NCI-H69 (cell line): ENCODE results near the gene FAT3.
A peak's percentile ranks its signal among the peaks of the same experiment; 100 is the strongest.

ENCODE experiments used
- DNase-seq: peaks from one replicate; lab custom pipeline; 2025; lab: John Stamatoyannopoulos, UW

The FAT3 gene

GRCh38 chr11:92227959-92228935, 3.6 kb downstream of the FAT3 start:
- DNase-seq, result peak; percentile 84

GRCh38 chr11:92236856-92237255, 12.2 kb downstream of the FAT3 start:
- peak; percentile 96 for DNase-seq

GRCh38 chr11:92240916-92241315, 16.3 kb downstream of the FAT3 start:
- no peak for DNase-seq

- no peak for DNase-seq
Observed at GRCh38 chr11:92245700-92246271, 21.2 kb downstream of the FAT3 start.

GRCh38 chr11:92246630-92247029, 22.0 kb downstream of the FAT3 start:
- no peak for DNase-seq

GRCh38 chr11:92249156-92249753, 24.6 kb downstream of the FAT3 start:
- peak; percentile 46 for DNase-seq

GRCh38 chr11:92251980-92252379, 27.4 kb downstream of the FAT3 start:
- no peak for DNase-seq

GRCh38 chr11:92253421-92253820, 28.8 kb downstream of the FAT3 start:
- DNase-seq, result peak; percentile 34

- DNase-seq, result peak; percentile 86
Observed at GRCh38 chr11:92253945-92254344, 29.3 kb downstream of the FAT3 start.

GRCh38 chr11:92257536-92257935, 32.9 kb downstream of the FAT3 start:
- no peak for DNase-seq

- DNase-seq, result peak; percentile 55
Observed at GRCh38 chr11:92259861-92260260, 35.2 kb downstream of the FAT3 start.

GRCh38 chr11:92264350-92264749, 39.7 kb downstream of the FAT3 start:
- DNase-seq, result no peak

GRCh38 chr11:92266806-92267205, 42.2 kb downstream of the FAT3 start:
- DNase-seq, result peak; percentile 54

- DNase-seq, result no peak
Observed at GRCh38 chr11:92267278-92267677, 42.7 kb downstream of the FAT3 start.

GRCh38 chr11:92267968-92268367, 43.4 kb downstream of the FAT3 start:
- no peak for DNase-seq

- no peak for DNase-seq
Observed at GRCh38 chr11:92268546-92268945, 43.9 kb downstream of the FAT3 start.

GRCh38 chr11:92269021-92269420, 44.4 kb downstream of the FAT3 start:
- no peak for DNase-seq

- no peak for DNase-seq
Observed at GRCh38 chr11:92269841-92270240, 45.2 kb downstream of the FAT3 start.

- DNase-seq, result no peak
Observed at GRCh38 chr11:92272651-92273050, 48.0 kb downstream of the FAT3 start.
